GM12878 (cell line): ENCODE measurements around the gene GAP43. TPM values are rescaled to one million over a fixed set of nuclear protein-coding genes. Genes with fewer than 3 reads are reported as not detected.

Source experiments
- ATAC-seq: fragments of 200-7000 bp; cut with Tn5 transposase; 3 replicates; pipeline ENCODE4 v1.9.1; 2020; ENCODE audit warnings: mild to moderate bottlenecking, moderate library complexity
- BruUV-seq: library from RNA; stranded (reverse); fragments of 400-500 nt; replicated peaks from 2 replicates; lab custom pipeline; 2021; lab: Mats Ljungman, UMichigan
- CTCF ChIA-PET: fragments of 300-600 bp; sonication (Branson Sonifier 250); formaldehyde crosslinking; extraction: SDS; loops from one replicate; lab custom pipeline; 2021; ENCODE audit warnings: inconsistent platforms; lab: Yijun Ruan, JAX
- POLR2A ChIA-PET: fragments of 350-600 bp; formaldehyde crosslinking; extraction: SDS; loops from one replicate; lab custom pipeline; 2021; ENCODE audit warnings: inconsistent platforms; lab: Charles Lee
- RAD21 ChIA-PET: fragments of 300-600 bp; sonication (Branson Sonifier 250); formaldehyde crosslinking; loops from one replicate; lab custom pipeline; 2023; ENCODE audit warnings: antibody characterized with exemption; ENCODE audit not compliant: unreplicated experiment; lab: Charles Lee
- SMC1A ChIA-PET: fragments of 300-600 bp; sonication (Branson Sonifier 250); formaldehyde crosslinking; loops from one replicate; lab custom pipeline; 2023; ENCODE audit not compliant: unreplicated experiment, uncharacterized antibody; lab: Charles Lee
- DNase-seq: peaks from one replicate; pipeline ENCODE4 v3.0.0-alpha.2; 2011; ENCODE audit warnings: low read depth, low spot score
- FAIRE-seq: peaks from 3 replicates; lab custom pipeline; 2011; peaks lifted over from hg19 to GRCh38; lab: Jason Lieb, UNC
- H2AFZ ChIP-seq: 2 replicates; pipeline ENCODE4 v1.6.0; 2011; ENCODE audit warnings: low read depth, low read length, control low read depth; ENCODE audit not compliant: control insufficient read depth
- H3K27ac ChIP-seq: 2 replicates; pipeline ENCODE4 v1.5.1; 2011; ENCODE audit warnings: control low read depth; ENCODE audit not compliant: control insufficient read depth, insufficient read depth
- H3K27me3 ChIP-seq, 2 experiments: replicated peaks in 1 of 2; 2 replicates each; pipeline versions ENCODE4 v1.6.0 to v1.6.1; 2011; ENCODE audit warnings: low read length in 1 of 2; ENCODE audit not compliant: control insufficient read depth in 2 of 2, insufficient read depth in 2 of 2
- H3K36me3 ChIP-seq, 2 experiments: 2 replicates each; pipeline ENCODE4 v1.5.1; 2011; ENCODE audit warnings: low read length in 1 of 2; ENCODE audit not compliant: control insufficient read depth in 2 of 2, insufficient read depth in 2 of 2
- H3K4me1 ChIP-seq: 2 replicates; pipeline ENCODE4 v1.6.1; 2011; ENCODE audit warnings: mild to moderate bottlenecking, low read length, moderate library complexity, mixed read lengths; ENCODE audit not compliant: control insufficient read depth, insufficient read depth
- H3K4me2 ChIP-seq: 2 replicates; pipeline ENCODE4 v1.6.0; 2011; ENCODE audit warnings: control low read depth; ENCODE audit not compliant: control insufficient read depth, insufficient read depth
- H3K4me3 ChIP-seq: fragments of 200-600 bp; sonication (generic); 2 replicates; pipeline ENCODE4 v1.5.1; 2016
- H3K79me2 ChIP-seq: 2 replicates; pipeline ENCODE4 v1.6.0; 2011; ENCODE audit warnings: low read length; ENCODE audit not compliant: control insufficient read depth, insufficient read depth
- H3K9ac ChIP-seq: 2 replicates; pipeline ENCODE4 v1.8.0; 2011; ENCODE audit warnings: low read length, control low read depth, mixed read lengths; ENCODE audit not compliant: control insufficient read depth, insufficient read depth
- H3K9me3 ChIP-seq: replicated peaks from 3 replicates; pipeline ENCODE4 v1.5.1; 2011; ENCODE audit warnings: mild to moderate bottlenecking, low read length; ENCODE audit not compliant: control insufficient read depth, insufficient read depth
- H4K20me1 ChIP-seq: 2 replicates; pipeline ENCODE4 v1.6.0; 2011; ENCODE audit not compliant: control insufficient read depth, insufficient read depth
- DPF2 ChIP-seq: fragments of 450-650 bp; IDR thresholded peaks from 2 replicates; pipeline ENCODE4 v1.6.1; 2017; ENCODE audit warnings: mild to moderate bottlenecking
- JUNB ChIP-seq: IDR thresholded peaks from 2 replicates; pipeline ENCODE4 v1.6.1; 2016; ENCODE audit warnings: antibody characterized with exemption, mild to moderate bottlenecking
- NRF1 ChIP-seq: conservative IDR thresholded peaks from 2 replicates; pipeline ENCODE4 v1.6.1; 2011; ENCODE audit warnings: mild to moderate bottlenecking, low read depth, low read length, improper control_type of control experiment
- RCOR1 ChIP-seq: conservative IDR thresholded peaks from 2 replicates; pipeline ENCODE4 v1.6.1; 2012; ENCODE audit warnings: low read depth, low read length, improper control_type of control experiment
- RUNX3 ChIP-seq: IDR thresholded peaks from 2 replicates; pipeline ENCODE4 v1.6.1; 2012; ENCODE audit warnings: low read length, inconsistent platforms
- SP1 ChIP-seq: IDR thresholded peaks from one replicate; pipeline ENCODE4 v1.6.1; 2011; ENCODE audit warnings: low read depth, low read length
- SPI1 ChIP-seq: IDR thresholded peaks from 2 replicates; pipeline ENCODE4 v1.6.1; 2011; ENCODE audit warnings: low read depth, mild to moderate bottlenecking, low read length, moderate library complexity, borderline replicate concordance; ENCODE audit not compliant: insufficient read depth
- WGBS: methylation state at CpG from one replicate; pipeline ENCODE4 v1.1.6; 2016; ENCODE audit warnings: low lambda C conversion rate; ENCODE audit not compliant: insufficient replicate concordance, insufficient coverage; ENCODE audit errors: missing lambda C conversion rate; 5-methylcytosine and 5-hydroxymethylcytosine counted together
- in situ Hi-C: fragments of 300-500 bp; cut with MboI; formaldehyde crosslinking; loops from 9 replicates; pipeline ENCODE4 v1.14.3; 2018; ENCODE audit warnings: mixed read lengths
- intact Hi-C: fragments of 100-400 bp; cut with micrococcal nuclease; formaldehyde crosslinking; loops from one replicate; pipeline ENCODE4 v1.14.2; 2022; ENCODE audit not compliant: unreplicated experiment
- polyA plus RNA-seq, 11 experiments: library from polyadenylated mRNA; depleted of rRNA in 4 of 11; unstranded in 6 of 11; stranded (reverse) in 5 of 11; fragments of >200 nt; fragmentation: Nextera tagmentation in 4 of 11; fragmentation: Illumina TruSeq in 1 of 11; extraction: Ambion mirVana in 4 of 11; extraction: Trizol in 1 of 11; gene quantifications; 1 replicate in 1 of 11; 2 replicates in 10 of 11; pipeline versions ENCODE4 v1.2.1 to v1.2.3, GENCODE V29; 2011 to 2016; ENCODE audit warnings: inconsistent platforms in 2 of 11, missing spikeins in 2 of 11, low read depth in 1 of 11
- total RNA-seq, 4 experiments: library from RNA; depleted of rRNA in 3 of 4; stranded (reverse); fragments of >200 nt in 3 of 4; fragmentation: Illumina TruSeq in 1 of 4; extraction: Trizol in 1 of 4; gene quantifications; 2 replicates each; pipeline versions ENCODE4 v1.2.1 to v1.2.3, GENCODE V29; 2013 to 2021
- TF ChIP-seq, protein P1 (sequence below): fragments of 450-650 bp; IDR thresholded peaks from 2 replicates; pipeline ENCODE4 v1.6.1; 2016; ENCODE audit warnings: mild to moderate bottlenecking
- TF ChIP-seq, protein P2 (sequence below): fragments of 450-650 bp; IDR thresholded peaks from 2 replicates; pipeline ENCODE4 v1.6.1; 2017; ENCODE audit warnings: mild to moderate bottlenecking, moderate library complexity

GAP43 gene
- total and polyA plus RNA-seq, 10 of the 15 experiments (the other 5 are each of a cell fraction or from before 2014, with no cell fraction given), result 0.06 to 0.16 TPM; not detected in 8

DNA sequence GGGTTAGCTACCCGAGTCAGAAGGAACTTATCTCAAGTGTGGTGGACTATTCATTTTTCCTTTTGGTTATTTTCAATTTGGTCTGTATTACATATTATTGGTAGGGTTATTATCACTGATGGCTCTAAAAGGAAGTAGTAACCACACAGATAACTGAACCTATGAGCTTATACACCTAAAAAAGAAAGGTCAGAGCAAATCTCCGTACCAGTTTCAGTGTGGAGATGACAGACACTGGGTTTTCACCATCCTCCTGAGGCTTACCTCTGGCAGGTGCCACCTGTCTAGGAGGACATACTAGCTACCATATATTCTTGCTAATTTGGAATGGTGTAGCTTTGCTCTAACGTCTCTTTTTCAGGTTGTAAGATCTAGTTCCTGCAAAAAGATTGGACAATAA lies 10.2 kb downstream of the GAP43 start:
- H3K9me3 ChIP-seq, result no peaks in the 10 kb centered on the region
- H3K27ac ChIP-seq, result no peak overlapping the region
- 0% methylated on average over 3 of the region's 3 CpGs for WGBS
- H3K36me3 ChIP-seq, result no peaks in the 10 kb centered on the region
- ATAC-seq (peak; percentile 42), DNase-seq (no peak), FAIRE-seq (no peak)
- no peaks in the 10 kb centered on the region for H4K20me1 ChIP-seq
- H2AFZ ChIP-seq, result no peak overlapping the region
- H3K79me2 ChIP-seq, result no peaks in the 10 kb centered on the region
- no peaks in the 10 kb centered on the region; a peak in 1 of 4 replicates for H3K27me3 ChIP-seq
- RAD21 ChIA-PET, result no interaction called here
- H3K4me2 ChIP-seq, result no peak overlapping the region
- in situ Hi-C loops, result no loop called here
- POLR2A ChIA-PET, result no interaction called here
- BruUV-seq, result no TSS peak
- no peak overlapping the region for H3K4me3 ChIP-seq
- CTCF ChIA-PET, result interaction anchor here (0.7 to 1.4 kb wide), 2 partner anchors 36 to 55 kb away, joined by 3 read pairs; no protein-coding TSS in a partner anchor
- no peaks in the 10 kb centered on the region for H3K4me1 ChIP-seq
- SMC1A ChIA-PET, result interaction anchor here (1.2 kb wide), 1 partner anchor 11 kb away, joined by 3 read pairs; no protein-coding TSS in a partner anchor
- no peak overlapping the region for H3K9ac ChIP-seq
- TF ChIP-seq, protein P1, sequence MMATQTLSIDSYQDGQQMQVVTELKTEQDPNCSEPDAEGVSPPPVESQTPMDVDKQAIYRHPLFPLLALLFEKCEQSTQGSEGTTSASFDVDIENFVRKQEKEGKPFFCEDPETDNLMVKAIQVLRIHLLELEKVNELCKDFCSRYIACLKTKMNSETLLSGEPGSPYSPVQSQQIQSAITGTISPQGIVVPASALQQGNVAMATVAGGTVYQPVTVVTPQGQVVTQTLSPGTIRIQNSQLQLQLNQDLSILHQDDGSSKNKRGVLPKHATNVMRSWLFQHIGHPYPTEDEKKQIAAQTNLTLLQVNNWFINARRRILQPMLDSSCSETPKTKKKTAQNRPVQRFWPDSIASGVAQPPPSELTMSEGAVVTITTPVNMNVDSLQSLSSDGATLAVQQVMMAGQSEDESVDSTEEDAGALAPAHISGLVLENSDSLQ, result no peak
- no peak for TF ChIP-seq RCOR1
- TF ChIP-seq DPF2, result no peak
- intact Hi-C loops, result no loop called here

DNA sequence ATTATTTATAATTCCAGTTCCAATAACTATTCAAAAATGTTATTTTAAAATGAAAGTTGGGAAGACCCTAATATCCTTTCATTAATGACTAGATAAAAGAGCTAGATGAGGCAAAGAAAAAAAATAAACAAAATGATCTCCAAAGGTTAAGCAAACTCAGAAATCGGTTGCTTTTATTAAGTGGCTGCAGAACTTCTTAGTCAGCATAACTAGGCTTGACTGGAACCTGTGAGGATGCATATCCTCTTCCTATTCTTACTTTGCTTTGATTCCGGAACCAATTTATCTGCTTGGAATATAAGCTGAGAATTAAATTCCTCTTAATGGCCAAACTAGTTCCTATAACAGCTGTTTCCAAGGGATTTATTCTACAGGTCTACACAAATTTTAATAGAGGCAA lies 10.7 kb downstream of the GAP43 start:
- ChIA-PET POLR2A (no interaction called here), SMC1A (interaction anchor here (1.2 kb wide), 1 partner anchor 10 kb away, joined by 3 read pairs; no protein-coding TSS in a partner anchor), CTCF (interaction anchor here (0.7 to 1.4 kb wide), 2 partner anchors 37 to 54 kb away, joined by 3 read pairs; no protein-coding TSS in a partner anchor), RAD21 (no interaction called here)
- no peak overlapping the region for H3K4me3 ChIP-seq
- no peaks in the 10 kb centered on the region for H3K79me2 ChIP-seq
- no TSS peak for BruUV-seq
- H3K9me3 ChIP-seq, result no peaks in the 10 kb centered on the region
- intact Hi-C loops, result no loop called here
- no peak overlapping the region for H3K4me2 ChIP-seq
- H2AFZ ChIP-seq, result no peak overlapping the region
- TF ChIP-seq, protein P2, sequence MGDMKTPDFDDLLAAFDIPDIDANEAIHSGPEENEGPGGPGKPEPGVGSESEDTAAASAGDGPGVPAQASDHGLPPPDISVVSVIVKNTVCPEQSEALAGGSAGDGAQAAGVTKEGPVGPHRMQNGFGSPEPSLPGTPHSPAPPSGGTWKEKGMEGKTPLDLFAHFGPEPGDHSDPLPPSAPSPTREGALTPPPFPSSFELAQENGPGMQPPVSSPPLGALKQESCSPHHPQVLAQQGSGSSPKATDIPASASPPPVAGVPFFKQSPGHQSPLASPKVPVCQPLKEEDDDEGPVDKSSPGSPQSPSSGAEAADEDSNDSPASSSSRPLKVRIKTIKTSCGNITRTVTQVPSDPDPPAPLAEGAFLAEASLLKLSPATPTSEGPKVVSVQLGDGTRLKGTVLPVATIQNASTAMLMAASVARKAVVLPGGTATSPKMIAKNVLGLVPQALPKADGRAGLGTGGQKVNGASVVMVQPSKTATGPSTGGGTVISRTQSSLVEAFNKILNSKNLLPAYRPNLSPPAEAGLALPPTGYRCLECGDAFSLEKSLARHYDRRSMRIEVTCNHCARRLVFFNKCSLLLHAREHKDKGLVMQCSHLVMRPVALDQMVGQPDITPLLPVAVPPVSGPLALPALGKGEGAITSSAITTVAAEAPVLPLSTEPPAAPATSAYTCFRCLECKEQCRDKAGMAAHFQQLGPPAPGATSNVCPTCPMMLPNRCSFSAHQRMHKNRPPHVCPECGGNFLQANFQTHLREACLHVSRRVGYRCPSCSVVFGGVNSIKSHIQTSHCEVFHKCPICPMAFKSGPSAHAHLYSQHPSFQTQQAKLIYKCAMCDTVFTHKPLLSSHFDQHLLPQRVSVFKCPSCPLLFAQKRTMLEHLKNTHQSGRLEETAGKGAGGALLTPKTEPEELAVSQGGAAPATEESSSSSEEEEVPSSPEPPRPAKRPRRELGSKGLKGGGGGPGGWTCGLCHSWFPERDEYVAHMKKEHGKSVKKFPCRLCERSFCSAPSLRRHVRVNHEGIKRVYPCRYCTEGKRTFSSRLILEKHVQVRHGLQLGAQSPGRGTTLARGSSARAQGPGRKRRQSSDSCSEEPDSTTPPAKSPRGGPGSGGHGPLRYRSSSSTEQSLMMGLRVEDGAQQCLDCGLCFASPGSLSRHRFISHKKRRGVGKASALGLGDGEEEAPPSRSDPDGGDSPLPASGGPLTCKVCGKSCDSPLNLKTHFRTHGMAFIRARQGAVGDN, result no peak
- TF ChIP-seq SP1 (no peak), NRF1 (no peak), RUNX3 (no peak), JUNB (no peak), SPI1 (no peak)
- H3K4me1 ChIP-seq, result no peaks in the 10 kb centered on the region
- no peak for DNase-seq
- no peak for ATAC-seq
- H3K27me3 ChIP-seq, result no peaks in the 10 kb centered on the region; a peak in 1 of 4 replicates
- H4K20me1 ChIP-seq, result no peaks in the 10 kb centered on the region
- 50% methylated on average over 2 of the region's 2 CpGs for WGBS
- no peaks in the 10 kb centered on the region for H3K36me3 ChIP-seq
- no peak overlapping the region for H3K27ac ChIP-seq
- FAIRE-seq, result no peak
- in situ Hi-C loops, result no loop called here
- no peak overlapping the region for H3K9ac ChIP-seq
